Activated naive CD8-positive, alpha-beta T cell treated with anti-CD3 and anti-CD28 coated beads, Interleukin-2, amount 50 U/mL, for 16 hours (primary cell): ENCODE data around the gene SLC25A29.
"Not testable (repeated sequence)": the region's sequence is repeated elsewhere in the genome, so short reads cannot be mapped to it uniquely, and the experiment has no call there.

Source experiments
- DNase-seq: peaks from one replicate; pipeline ENCODE4 v3.0.0-alpha.2; 2020; ENCODE audit warnings: low read depth, low spot score

The SLC25A29 gene

DNA sequence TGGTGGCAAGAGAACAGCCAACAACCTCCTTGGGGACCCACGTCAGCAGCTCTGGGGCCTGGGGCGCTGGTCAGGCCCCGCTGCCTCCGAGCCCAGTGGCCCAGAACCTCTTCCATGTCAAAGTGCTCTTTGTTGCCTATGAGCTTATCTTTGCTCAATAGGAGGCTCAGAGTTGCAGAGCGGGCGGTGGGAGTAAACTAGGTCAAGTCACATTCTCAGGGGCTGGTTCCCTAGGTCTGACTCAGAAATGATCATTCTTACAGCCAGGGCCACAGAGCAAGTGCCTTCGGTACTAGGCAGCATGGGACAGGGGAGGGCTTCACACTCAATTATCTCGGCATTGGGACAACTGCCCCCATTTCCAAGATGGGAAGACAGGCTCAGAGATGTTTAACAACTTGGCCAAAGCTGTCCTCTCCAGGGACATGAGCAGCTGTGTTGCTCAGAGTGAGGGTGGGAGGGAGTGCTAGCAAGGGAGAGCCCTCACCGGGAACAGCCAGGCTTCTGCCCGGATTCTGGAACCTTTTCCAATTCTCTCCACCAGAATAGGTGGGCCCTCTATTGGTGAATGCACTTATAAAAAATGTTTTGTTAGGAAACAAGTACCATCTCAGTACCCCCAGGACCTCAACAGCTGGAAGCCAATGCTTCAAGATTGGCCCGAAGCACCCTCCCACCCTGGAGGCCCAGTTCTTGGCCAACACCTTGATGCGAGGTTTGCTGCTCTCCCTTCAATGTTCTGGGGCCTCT is 11.9 kb downstream of the SLC25A29 start:
- DNase-seq: no peak

- no peak for DNase-seq
These were observed 12.6 kb downstream of the SLC25A29 start for GRCh38 chr14:100293497-100294212.

- DNase-seq: no peak
These were observed 13.3 kb downstream of the SLC25A29 start for GRCh38 chr14:100292776-100293461.

- DNase-seq: no peak
These were observed 13.9 kb downstream of the SLC25A29 start for GRCh38 chr14:100292301-100292775.

DNA sequence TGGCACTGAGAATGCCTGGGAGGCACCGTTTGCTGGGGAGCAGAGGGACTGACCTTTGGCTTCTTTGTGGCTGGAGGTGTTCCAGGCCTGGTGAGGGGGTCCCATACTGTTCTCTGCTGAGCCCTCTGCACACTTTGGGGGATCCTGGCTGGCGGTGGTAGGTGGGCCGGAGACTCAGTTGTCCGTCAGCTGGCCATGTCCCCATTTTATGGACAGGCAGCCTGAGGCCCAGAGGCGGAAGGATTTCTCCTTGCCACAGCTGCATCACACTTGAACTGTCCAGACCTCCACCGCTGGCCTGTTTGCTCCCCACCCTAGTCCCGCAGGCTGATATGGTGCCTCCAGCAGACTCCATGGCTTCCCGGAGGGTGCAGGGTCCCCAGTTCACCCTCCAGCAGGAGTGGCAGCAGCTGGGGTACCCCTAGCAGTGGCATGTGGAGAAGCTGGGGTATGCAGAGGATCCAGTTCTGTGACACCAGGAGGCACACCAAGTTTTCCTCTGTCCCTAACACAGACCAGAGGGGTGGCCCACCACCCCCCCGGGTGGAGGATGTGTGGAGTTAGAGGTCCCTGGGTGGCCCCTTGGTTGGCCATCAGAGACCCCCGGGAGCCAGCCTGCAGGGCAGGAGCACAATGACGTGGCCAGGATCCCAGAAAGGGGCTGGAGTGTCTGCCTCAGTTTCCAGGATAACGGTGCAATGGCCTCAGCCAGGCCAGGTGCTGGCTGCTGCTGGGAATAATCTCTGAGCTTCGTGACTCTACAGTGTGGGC is 14.8 kb downstream of the SLC25A29 start:
- no peak for DNase-seq

DNA sequence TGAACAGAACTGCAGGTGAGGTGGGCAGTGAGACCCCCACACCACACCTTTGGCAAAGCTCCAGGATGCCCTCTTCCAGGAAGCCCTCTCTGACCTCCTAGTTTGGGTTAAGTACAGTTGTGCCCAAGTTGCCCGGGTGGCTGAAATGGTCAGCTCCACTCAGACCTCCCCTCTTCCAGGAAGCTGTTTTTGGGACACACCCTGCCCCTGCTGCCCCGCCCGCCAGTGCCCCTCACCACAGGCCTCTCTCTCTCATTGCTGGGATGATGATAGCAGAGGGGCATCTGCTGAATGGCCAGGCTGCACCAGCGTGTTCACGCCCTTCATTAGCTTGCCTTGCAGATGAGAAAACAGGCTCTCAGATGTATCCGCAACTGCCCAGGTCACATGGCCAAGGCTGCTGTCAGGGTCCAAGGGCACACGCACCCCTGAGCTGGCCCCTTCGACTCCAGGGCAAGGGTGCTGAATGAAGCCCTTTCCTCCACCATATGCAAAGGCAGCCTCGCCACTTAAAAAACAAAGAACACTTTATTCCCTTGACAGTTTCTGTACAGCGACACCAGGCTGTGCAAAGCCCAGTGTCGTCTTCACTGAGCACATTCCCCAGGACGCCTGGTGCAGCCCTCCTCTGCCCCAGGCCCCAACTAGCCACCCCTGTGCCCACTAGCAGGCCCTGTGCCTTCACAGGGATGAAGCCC is 15.5 kb downstream of the SLC25A29 start:
- no peak for DNase-seq

DNA sequence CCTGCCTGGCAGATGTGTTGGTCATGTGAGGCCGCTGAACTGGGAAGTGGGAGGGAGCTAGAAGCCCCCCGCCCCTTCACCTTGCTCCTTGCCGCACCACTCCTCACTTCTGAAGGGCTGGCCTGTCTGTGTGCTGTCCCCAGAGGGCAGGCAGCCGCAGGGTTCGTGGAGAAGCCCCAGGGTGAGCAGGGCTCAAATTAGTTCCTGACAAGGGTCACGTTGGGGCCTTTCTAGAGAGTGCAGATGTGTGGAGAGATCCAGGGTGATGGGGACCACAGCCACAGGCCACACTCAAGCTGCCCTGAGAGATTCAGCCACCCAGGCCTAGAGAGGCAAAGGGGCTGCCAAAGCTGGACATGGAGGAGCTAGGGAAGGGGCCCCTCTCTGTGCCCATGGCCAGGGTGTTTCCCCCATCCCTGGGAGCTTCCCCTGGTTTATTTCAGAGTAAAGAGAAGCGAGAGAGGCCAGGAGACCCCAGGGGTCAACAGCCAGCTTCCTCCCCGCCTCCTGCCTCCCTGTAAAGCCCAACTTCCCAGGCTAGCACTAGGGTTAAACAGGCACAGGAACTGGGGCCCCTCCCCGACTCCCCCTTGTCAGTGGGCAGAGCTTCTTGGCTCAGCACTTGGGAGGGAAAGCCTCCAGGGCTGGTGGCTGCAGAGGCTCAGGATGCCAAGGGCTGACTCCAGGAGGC is 16.2 kb downstream of the SLC25A29 start:
- no peak for DNase-seq

DNA sequence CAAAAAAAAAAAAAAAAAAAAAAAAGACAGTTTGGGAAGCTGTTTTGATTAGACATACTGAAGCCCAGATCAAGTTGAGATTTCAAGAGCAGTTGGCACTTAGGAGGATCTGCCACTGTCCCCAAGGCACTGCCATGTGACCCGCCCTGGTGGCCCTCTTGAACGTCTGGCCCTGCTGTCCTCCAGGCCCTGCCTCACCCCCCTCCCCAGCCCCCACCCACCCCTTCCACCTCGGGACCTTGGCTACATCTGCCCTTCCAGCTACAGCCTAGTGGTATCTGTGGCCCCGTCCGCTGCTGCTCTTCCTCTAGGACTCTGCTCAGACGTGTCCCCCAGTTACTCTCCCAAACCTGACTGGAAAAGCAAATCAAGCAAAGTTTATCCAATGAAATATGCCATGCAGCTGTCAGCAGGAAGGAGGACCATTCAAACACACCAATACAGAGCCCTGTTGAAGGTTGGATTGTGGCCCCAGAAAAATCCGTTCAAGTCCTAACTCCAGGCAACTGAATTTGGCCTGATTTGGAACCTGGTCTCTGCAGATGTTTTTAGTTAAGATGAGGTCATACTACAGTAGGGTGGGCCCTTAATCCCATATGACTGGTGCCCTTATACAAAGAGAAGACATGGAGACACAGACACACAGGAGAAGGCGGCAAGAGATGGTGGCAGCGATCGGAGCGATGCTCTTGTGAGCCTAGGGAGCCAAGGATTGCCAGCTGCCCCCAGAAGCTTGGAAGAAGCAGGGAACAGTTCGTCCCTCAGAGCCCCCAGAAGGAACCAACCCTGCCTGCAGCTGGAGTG is 17.7 kb downstream of the SLC25A29 start:
- no peak for DNase-seq

DNA sequence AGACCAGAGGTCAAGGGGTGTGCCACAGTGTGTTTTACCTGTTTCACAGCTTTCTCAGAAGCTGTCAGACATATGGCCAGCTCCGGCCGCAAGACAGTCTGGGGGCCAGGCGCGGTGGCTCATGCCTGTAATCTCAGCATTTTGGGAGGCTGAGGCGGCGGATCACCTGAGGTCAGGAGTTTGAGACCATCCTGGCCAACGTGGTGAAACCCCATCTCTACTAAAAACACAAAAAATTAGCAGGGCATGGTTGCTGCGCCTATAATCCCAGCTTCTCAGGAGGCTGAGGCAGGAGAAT is 18.3 kb downstream of the SLC25A29 start:
- DNase-seq: not testable (repeated sequence)

- DNase-seq: no peak
These were observed 18.8 kb downstream of the SLC25A29 start for GRCh38 chr14:100287202-100287997.

DNA sequence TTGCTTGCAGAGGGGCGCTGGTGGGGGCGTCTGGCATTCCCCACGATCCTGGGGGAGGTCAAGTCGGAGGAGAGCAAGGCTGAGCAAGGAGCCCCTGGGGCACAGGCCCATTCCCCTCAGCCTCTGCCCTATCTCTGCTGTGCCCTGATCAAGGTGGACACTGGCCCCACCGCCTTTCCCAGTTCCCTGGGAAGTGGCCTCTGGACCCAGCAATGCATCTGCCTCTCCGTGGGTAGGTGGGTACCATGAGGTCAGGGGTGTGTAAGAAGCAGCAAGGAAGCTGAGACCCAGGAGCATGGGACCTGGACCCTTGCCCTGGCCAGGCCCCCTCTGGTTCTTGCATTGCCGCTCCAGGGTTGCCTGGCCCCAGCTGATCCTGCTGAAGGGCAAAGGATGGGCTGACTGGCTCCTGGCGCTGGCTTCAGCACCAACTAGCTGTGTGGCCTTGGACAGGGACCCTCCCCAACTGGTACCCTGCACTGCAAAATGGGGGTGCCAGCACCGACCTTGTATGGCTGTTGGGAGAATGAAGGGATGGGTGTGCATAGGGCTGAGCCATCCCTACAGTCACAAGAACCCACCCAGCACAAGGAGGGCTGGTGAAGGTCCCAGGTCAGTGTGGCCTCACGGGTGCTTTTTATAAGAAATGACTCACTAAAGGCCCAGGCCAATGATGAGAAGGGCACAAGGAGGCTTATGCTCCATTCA is 19.6 kb downstream of the SLC25A29 start:
- no peak for DNase-seq

DNA sequence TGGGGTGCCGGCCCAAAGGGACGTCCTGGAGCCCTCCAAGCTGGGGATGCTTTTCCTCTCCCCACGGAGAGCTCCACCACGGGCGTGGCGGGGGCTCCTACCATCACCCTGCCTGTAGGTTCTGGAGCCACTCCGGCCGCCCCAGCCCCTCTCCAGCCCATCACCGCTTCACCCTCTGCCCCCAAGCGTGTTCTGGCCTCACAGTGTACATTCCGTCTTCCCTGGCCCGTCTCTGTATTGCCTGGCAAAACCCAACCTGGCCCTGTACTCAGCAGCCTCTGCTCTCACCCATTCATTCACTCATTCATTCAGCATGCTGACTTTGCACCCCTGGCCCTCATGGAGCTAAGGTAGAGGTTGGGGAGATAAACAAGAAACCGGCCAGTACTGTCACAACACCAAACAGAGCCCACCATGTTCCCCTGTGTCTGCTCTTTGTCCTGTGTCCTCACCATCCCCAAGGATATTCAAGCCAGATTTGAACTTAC is 20.3 kb downstream of the SLC25A29 start:
- no peak for DNase-seq

- peak; percentile 54 for DNase-seq
These were observed 21.0 kb downstream of the SLC25A29 start for GRCh38 chr14:100285021-100285912.

DNA sequence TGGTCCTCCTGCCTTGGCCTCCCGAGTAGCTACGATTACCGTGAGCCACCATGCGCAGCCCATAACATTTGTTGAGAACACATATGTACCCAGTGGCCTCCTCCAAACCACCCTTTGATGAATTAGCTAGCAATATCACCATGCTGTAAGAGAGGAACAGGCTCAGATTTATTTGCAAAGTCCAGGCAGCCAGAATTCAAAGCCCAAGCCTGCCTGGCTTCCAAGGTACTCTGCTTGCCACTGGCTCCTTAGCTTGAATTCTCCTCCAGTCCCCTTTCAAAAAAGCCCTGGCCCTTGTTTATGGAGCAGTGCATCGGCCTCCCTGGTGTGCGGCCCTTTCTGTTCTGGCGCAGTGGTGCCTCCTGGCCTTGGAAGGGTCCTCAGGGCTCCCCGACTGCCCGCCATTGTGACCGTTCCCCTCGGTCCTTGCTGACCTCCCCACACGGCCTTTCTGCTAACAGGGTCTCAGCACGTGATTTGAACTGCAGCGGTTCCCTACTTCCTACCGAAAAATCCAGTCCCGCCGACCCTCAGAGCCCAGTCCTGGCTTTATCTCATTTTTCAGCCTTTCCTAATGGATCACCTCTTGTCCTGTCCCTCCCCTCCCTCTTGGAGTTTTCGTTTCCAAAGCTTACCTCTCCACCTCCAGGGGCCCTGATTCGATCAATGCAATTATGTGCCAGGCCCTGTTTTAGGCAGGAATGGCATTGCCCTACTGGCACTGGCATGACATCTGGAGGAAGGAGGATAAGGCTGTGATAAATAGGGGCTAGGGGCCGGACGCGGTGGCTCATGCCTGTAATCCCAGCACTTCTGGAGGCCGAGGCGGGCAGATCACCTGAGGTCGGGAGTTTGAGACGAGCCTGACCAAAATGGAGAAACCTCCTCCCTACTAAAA is 22.0 kb downstream of the SLC25A29 start:
- DNase-seq: no peak

- not testable (repeated sequence) for DNase-seq
These were observed 22.8 kb downstream of the SLC25A29 start for GRCh38 chr14:100283436-100283835.

DNA sequence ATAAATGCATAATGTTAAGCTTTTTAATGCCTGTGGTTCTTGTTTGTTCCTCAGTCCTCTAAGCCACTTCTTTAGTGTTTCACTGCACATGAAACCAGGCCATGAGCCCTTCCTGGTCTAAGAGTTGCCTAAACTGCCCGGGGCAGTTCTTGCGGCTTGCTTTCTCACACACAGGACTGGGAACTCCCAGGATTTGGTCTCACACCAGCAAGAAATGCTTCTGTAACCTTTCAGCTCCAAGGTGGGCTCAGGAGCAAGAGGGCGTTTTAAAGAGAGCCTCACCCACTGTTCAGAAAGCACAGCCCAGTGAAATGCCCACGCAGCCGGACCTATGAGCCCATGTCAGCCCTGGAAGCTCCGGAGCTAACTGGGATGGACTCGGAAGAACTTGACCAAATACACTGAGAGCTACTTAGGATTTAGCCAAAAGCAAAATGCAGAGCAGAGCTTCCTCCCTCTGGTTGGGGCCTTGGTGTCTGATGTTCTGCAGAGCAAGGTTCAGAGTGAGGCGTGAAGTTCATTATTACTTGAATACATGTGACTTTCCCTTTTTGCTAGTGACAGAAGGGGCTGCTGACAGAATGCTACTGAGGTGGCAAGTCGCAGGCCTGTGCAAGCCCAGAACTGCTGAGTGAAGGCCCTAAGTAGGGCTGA is 23.4 kb downstream of the SLC25A29 start:
- no peak for DNase-seq
